NCI-H1048 (cell line): ENCODE data around the gene TECTB.

Source experiments
- DNase-seq: peaks from one replicate; lab custom pipeline; 2025; lab: John Stamatoyannopoulos, UW

Gene TECTB

DNA sequence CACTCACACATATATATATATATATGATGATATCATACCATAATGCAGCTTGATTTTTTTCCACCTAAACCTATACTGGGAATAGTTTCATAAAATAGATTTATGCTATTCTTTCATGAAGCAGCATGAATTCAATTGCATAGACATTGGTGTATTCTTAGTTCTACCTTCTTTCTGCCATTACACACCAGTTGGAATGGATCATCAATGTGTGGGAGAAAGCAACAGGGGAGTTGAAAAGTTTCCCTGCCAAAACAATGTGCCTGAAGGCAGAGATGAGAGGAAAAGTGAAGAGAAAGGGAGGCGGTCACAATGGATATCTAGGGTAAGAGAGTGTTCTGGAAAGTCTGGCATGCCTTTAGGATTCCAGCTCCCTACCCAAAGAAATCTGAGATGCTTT, 65.6 kb downstream of the TECTB start:
- no peak for DNase-seq

GRCh38 chr10:112349521-112350085, 66.4 kb downstream of the TECTB start:
- no peak for DNase-seq

DNA sequence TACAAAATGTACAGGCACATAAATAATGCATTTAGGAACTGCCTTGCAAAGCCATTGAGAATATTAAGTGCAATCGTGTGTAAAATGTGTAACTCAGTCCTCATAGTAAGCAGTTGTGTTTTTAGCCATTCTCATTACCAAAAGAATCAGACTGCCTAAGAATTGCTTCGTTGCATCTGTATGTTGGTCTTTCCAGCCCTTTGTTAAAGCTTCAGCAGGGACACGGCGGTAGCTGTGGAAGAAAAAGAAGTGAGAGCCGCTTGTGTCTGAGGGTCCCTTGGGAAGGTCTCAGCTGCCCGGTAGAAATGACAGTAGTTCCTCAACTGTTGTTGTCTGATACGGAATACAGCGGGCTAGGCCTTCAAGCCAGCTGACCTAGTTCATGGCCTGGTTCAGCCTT, 67.9 kb downstream of the TECTB start:
- DNase-seq, result no peak

- DNase-seq, result no peak
Measured at GRCh38 chr10:112352044-112352443, 68.8 kb downstream of the TECTB start.

DNA sequence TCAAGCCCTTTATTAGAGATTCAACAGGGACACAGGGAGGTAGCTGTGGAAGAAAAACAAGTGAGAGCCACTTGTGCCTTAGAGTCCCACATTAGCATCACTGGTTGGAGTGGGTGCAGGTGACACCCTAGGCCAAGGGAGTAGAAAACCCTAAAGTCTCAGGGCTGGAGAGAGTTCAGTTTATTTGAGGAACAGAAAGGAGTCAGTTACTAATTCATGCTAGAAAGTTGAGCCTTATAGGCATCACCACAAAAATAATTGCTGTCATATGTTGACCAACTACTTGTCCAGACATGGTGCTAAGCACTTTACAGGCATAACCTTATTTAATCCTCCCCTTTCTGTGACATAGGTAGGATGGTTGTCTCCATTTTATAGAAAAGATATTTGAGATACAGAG, 69.8 kb downstream of the TECTB start:
- DNase-seq, result no peak
